WI38 (cell line): ENCODE data around the gene HERC4.

Source experiments
- H3K4me3 ChIP-seq: 2 replicates; pipeline ENCODE4 v1.5.1; 2011; ENCODE audit warnings: low read depth, mild to moderate bottlenecking, control low read depth, low read length
- CTCF ChIP-seq: IDR thresholded peaks from 2 replicates; pipeline ENCODE4 v1.5.1; 2012; ENCODE audit warnings: low read depth, mild to moderate bottlenecking, control low read depth, low read length

Gene HERC4

GRCh38 chr10:68092512-68092911 is 17.4 kb upstream of the HERC4 start:
- no peak overlapping the region for H3K4me3 ChIP-seq
- TF ChIP-seq CTCF = no peak

DNA sequence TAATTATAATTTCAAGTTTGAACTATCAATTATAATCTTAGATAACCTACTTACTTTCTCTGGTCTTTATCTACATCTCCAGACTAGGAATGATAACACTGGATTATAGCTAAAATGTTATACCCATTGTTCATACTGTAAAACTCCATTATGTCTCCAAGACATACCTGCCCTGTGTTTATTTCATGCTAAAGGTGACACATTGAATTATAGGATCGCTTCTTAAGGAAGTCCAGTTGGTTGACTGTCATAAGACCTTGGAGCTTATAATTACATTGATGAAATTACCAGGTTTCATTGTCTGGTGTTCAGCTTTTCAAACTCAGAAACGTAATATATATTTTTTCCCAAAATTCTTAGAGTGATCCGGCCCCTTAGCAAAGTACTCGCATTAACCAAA is 15.5 kb upstream of the HERC4 start:
- no peak overlapping the region for H3K4me3 ChIP-seq
- no peak for TF ChIP-seq CTCF

GRCh38 chr10:68088740-68089139 is 13.7 kb upstream of the HERC4 start:
- no peak for TF ChIP-seq CTCF
- 0 out of 2 replicates have a peak overlapping the region, but pooled peaks have one; percentile 20 for H3K4me3 ChIP-seq

GRCh38 chr10:68087685-68088401 is 12.8 kb upstream of the HERC4 start:
- no peak overlapping the region for H3K4me3 ChIP-seq
- TF ChIP-seq CTCF = no peak

- no peak overlapping the region for H3K4me3 ChIP-seq
- no peak for TF ChIP-seq CTCF
These were observed 12.0 kb upstream of the HERC4 start for GRCh38 chr10:68086910-68087684.

GRCh38 chr10:68086011-68086410 is 10.9 kb upstream of the HERC4 start:
- no peak overlapping the region for H3K4me3 ChIP-seq
- TF ChIP-seq CTCF = no peak

DNA sequence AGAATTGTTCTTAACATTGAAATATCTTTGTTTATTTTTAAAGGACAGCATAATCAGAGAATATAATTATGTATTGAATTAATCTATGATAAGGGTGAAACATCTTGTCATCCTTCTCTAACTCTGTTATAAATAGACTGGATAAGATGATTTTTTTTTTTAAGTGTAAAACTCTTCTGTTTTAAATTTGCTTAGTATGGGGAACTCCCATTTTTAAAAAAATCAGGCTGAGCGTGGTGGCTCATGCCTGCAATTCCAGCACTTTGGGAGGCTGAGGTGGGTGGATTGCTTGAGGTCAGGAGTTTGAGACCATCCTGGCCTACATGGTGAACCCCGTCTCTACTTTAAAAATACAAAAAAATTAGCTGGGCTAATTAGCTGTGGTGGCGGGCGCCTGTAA is 9.4 kb upstream of the HERC4 start:
- no peak for TF ChIP-seq CTCF
- no peak overlapping the region for H3K4me3 ChIP-seq
